Neural cell (in vitro differentiated cells): Measurements from ENCODE around the gene OTUD4. TPM values are rescaled to one million over a fixed set of nuclear protein-coding genes. Genes with fewer than 3 reads are reported as not detected.

Source experiments
- H2AFZ ChIP-seq: fragments of 200-600, 300-800 bp; sonication (generic), shearing (Covaris generic); 2 replicates; pipeline ENCODE4 v1.6.0; 2014; ENCODE audit warnings: low read depth, mild to moderate bottlenecking, antibody characterized with exemption, low read length, moderate library complexity
- H3F3A ChIP-seq: fragments of 200-600 bp; shearing (Covaris generic); 2 replicates; pipeline ENCODE4 v1.6.1; 2016; ENCODE audit warnings: mild to moderate bottlenecking, moderate library complexity, mixed read lengths, antibody characterized with exemption, low read length; ENCODE audit not compliant: insufficient read depth, poor library complexity, severe bottlenecking
- H3K27ac ChIP-seq: fragments of 200-600, 300-800 bp; sonication (generic), shearing (Covaris generic); 2 replicates; pipeline ENCODE4 v1.5.1; 2014; ENCODE audit warnings: mild to moderate bottlenecking, low read length, moderate library complexity
- H3K27me3 ChIP-seq: fragments of 300-800, 200-600 bp; sonication (generic), shearing (Covaris generic); 2 replicates; pipeline ENCODE4 v1.6.0; 2014; ENCODE audit warnings: mild to moderate bottlenecking, low read depth, low read length, moderate library complexity; ENCODE audit not compliant: insufficient read depth
- H3K36me3 ChIP-seq: fragments of 300-800, 200-600 bp; sonication (generic), shearing (Covaris generic); 2 replicates; pipeline ENCODE4 v1.5.1; 2014; ENCODE audit warnings: mild to moderate bottlenecking, antibody characterized with exemption, low read length, moderate library complexity; ENCODE audit not compliant: insufficient read depth
- H3K4me2 ChIP-seq: fragments of 300-800, 200-600 bp; sonication (generic), shearing (Covaris generic); 2 replicates; pipeline ENCODE4 v1.6.0; 2014; ENCODE audit warnings: mild to moderate bottlenecking, low read length
- H3K4me3 ChIP-seq: fragments of 300-800, 200-600 bp; sonication (generic), shearing (Covaris generic); 2 replicates; pipeline ENCODE4 v1.5.1; 2014; ENCODE audit warnings: mild to moderate bottlenecking, low read length, moderate library complexity
- H3K79me2 ChIP-seq: fragments of 200-600 bp; shearing (Covaris generic); replicated peaks from 2 replicates; pipeline ENCODE4 v1.6.0; 2014; ENCODE audit warnings: mild to moderate bottlenecking, low read length, moderate library complexity; ENCODE audit not compliant: insufficient read depth
- H3K9ac ChIP-seq: fragments of 300-800, 200-600 bp; sonication (generic), shearing (Covaris generic); 2 replicates; pipeline ENCODE4 v1.6.1; 2016; ENCODE audit warnings: mild to moderate bottlenecking, low read length, mixed read lengths
- H3K9me2 ChIP-seq: fragments of 200-600 bp; shearing (Covaris generic); 2 replicates; pipeline ENCODE4 v1.6.1; 2016; ENCODE audit warnings: mild to moderate bottlenecking, low read length, mixed read lengths; ENCODE audit not compliant: insufficient read depth
- H3K9me3 ChIP-seq: fragments of 200-600, 300-800 bp; sonication (generic), shearing (Covaris generic); 2 replicates; pipeline ENCODE4 v1.6.1; 2016; ENCODE audit warnings: mild to moderate bottlenecking, mixed run types, low read length, moderate library complexity, mixed read lengths
- H4K20me1 ChIP-seq: fragments of 200-600 bp; shearing (Covaris generic); 2 replicates; pipeline ENCODE4 v1.6.1; 2016; ENCODE audit warnings: mild to moderate bottlenecking, mixed run types; ENCODE audit not compliant: insufficient read depth
- EP300 ChIP-seq: fragments of 450-650 bp; conservative IDR thresholded peaks from 2 replicates; pipeline ENCODE4 v1.6.1; 2014; ENCODE audit warnings: antibody characterized with exemption, mild to moderate bottlenecking, moderate library complexity; ENCODE audit not compliant: poor library complexity, severe bottlenecking
- EZH2 ChIP-seq: fragments of 200-600, 300-800 bp; shearing (Covaris generic), sonication (generic); IDR thresholded peaks from 2 replicates; pipeline ENCODE4 v1.6.1; 2014; ENCODE audit warnings: antibody characterized with exemption, low read length, borderline replicate concordance, mild to moderate bottlenecking; ENCODE audit not compliant: insufficient read depth, poor library complexity, severe bottlenecking
- MXI1 ChIP-seq: fragments of 450-650 bp; conservative IDR thresholded peaks from 2 replicates; pipeline ENCODE4 v1.6.1; 2014; ENCODE audit warnings: antibody characterized with exemption, mild to moderate bottlenecking; ENCODE audit not compliant: poor library complexity, severe bottlenecking
- POLR2AphosphoS5 ChIP-seq: IDR thresholded peaks from 2 replicates; pipeline ENCODE4 v1.6.1; 2012
- RAD21 ChIP-seq: fragments of 450-650 bp; conservative IDR thresholded peaks from 2 replicates; pipeline ENCODE4 v1.6.1; 2014; ENCODE audit warnings: antibody characterized with exemption, mild to moderate bottlenecking, moderate library complexity
- SMC3 ChIP-seq: fragments of 450-650 bp; conservative IDR thresholded peaks from 2 replicates; pipeline ENCODE4 v1.6.1; 2014; ENCODE audit warnings: antibody characterized with exemption, mild to moderate bottlenecking, moderate library complexity; ENCODE audit not compliant: poor library complexity
- TAF1 ChIP-seq: IDR thresholded peaks from 2 replicates; pipeline ENCODE4 v1.6.1; 2012; ENCODE audit warnings: low read depth
- polyA plus RNA-seq: library from polyadenylated mRNA; depleted of rRNA; stranded (reverse); fragments of >200 nt; gene quantifications from 2 replicates; pipeline ENCODE4 v1.2.3, GENCODE V29; 2014
- TF ChIP-seq, protein P1 (sequence below): fragments of 450-650 bp; IDR thresholded peaks from 2 replicates; pipeline ENCODE4 v1.5.1; 2014; ENCODE audit warnings: antibody characterized with exemption, mild to moderate bottlenecking, moderate library complexity; ENCODE audit not compliant: poor library complexity, severe bottlenecking
- TF ChIP-seq, protein P2 (sequence below): IDR thresholded peaks from 2 replicates; pipeline ENCODE4 v1.6.1; 2012; ENCODE audit warnings: borderline replicate concordance

OTUD4 gene
- polyA plus RNA-seq, 1 donor from 2014 or later: 15.1 TPM

DNA sequence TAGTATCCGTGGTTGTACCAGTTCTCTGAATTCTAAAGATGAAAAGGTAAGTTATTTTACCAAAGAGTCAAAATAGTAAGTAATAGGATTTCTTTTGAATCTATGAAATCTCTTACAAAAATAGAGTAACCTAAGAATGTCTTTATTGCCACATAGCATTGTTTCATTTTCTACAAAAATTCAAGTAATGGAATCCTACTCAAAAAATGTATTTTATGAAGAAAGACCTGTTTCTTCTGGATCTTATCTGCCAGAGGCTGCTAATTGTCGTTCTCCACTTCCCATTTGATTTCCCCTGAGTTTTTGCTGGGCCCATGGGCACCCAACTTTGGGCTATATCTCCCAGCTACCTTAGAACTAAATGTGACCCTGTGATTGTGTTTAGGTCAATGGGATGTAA lies 3.2 kb upstream of the OTUD4 start:
- Histone ChIP-seq H4K20me1 (no peaks in the 10 kb centered on the region), H3K36me3 (no peaks in the 10 kb centered on the region), H3K27me3 (no peaks in the 10 kb centered on the region), H3K4me2 (no peak overlapping the region), H3F3A (peaks cover 3% of the 10 kb centered on the region), H3K27ac (no peak overlapping the region), H3K9me2 (no peaks in the 10 kb centered on the region), H3K79me2 (peaks cover 9% of the 10 kb centered on the region), H2AFZ (no peak overlapping the region), H3K4me3 (no peak overlapping the region), H3K9ac (no peak overlapping the region), H3K9me3 (no peaks in the 10 kb centered on the region)
- no peak for TF ChIP-seq EZH2
- no peak for TF ChIP-seq POLR2AphosphoS5
- no peak for TF ChIP-seq TAF1
- TF ChIP-seq RAD21: no peak
- no peak for TF ChIP-seq SMC3
- no peak for TF ChIP-seq MXI1
- no peak for TF ChIP-seq EP300
- TF ChIP-seq, protein P1, sequence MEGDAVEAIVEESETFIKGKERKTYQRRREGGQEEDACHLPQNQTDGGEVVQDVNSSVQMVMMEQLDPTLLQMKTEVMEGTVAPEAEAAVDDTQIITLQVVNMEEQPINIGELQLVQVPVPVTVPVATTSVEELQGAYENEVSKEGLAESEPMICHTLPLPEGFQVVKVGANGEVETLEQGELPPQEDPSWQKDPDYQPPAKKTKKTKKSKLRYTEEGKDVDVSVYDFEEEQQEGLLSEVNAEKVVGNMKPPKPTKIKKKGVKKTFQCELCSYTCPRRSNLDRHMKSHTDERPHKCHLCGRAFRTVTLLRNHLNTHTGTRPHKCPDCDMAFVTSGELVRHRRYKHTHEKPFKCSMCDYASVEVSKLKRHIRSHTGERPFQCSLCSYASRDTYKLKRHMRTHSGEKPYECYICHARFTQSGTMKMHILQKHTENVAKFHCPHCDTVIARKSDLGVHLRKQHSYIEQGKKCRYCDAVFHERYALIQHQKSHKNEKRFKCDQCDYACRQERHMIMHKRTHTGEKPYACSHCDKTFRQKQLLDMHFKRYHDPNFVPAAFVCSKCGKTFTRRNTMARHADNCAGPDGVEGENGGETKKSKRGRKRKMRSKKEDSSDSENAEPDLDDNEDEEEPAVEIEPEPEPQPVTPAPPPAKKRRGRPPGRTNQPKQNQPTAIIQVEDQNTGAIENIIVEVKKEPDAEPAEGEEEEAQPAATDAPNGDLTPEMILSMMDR: no peak
- TF ChIP-seq, protein P2, sequence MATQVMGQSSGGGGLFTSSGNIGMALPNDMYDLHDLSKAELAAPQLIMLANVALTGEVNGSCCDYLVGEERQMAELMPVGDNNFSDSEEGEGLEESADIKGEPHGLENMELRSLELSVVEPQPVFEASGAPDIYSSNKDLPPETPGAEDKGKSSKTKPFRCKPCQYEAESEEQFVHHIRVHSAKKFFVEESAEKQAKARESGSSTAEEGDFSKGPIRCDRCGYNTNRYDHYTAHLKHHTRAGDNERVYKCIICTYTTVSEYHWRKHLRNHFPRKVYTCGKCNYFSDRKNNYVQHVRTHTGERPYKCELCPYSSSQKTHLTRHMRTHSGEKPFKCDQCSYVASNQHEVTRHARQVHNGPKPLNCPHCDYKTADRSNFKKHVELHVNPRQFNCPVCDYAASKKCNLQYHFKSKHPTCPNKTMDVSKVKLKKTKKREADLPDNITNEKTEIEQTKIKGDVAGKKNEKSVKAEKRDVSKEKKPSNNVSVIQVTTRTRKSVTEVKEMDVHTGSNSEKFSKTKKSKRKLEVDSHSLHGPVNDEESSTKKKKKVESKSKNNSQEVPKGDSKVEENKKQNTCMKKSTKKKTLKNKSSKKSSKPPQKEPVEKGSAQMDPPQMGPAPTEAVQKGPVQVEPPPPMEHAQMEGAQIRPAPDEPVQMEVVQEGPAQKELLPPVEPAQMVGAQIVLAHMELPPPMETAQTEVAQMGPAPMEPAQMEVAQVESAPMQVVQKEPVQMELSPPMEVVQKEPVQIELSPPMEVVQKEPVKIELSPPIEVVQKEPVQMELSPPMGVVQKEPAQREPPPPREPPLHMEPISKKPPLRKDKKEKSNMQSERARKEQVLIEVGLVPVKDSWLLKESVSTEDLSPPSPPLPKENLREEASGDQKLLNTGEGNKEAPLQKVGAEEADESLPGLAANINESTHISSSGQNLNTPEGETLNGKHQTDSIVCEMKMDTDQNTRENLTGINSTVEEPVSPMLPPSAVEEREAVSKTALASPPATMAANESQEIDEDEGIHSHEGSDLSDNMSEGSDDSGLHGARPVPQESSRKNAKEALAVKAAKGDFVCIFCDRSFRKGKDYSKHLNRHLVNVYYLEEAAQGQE: no peak

DNA sequence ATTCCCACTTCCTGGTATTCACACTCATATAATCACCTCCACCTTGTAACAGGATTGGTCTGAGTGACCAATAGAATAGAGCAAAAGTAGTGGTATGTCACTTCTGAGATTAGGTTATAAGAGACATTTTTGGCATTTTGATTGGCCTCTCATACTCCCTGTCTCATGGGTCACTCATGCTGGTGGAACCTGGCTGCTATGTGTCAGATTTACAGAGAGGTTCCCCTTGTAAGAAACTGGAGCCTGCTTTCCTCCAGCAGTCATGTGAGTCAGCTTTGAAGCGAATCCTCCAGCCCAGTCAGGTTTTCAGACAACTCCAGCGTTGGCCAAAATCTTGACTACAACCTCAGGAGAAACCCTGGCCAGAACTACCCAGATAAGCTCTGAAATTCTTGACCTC lies 2.6 kb upstream of the OTUD4 start:
- Histone ChIP-seq H3K36me3 (no peaks in the 10 kb centered on the region), H3K9ac (no peak overlapping the region), H3K27me3 (no peaks in the 10 kb centered on the region), H4K20me1 (no peaks in the 10 kb centered on the region), H3F3A (peaks cover 3% of the 10 kb centered on the region), H2AFZ (no peak overlapping the region), H3K4me2 (no peak overlapping the region), H3K27ac (no peak overlapping the region), H3K9me2 (no peaks in the 10 kb centered on the region), H3K79me2 (peaks cover 14% of the 10 kb centered on the region), H3K4me3 (no peak overlapping the region), H3K9me3 (no peaks in the 10 kb centered on the region)
- TF ChIP-seq EP300: no peak
- no peak for TF ChIP-seq SMC3
- no peak for TF ChIP-seq TAF1
- no peak for TF ChIP-seq POLR2AphosphoS5
- TF ChIP-seq, protein P2: no peak
- no peak for TF ChIP-seq MXI1
